Activated naive CD4-positive, alpha-beta T cell treated with anti-CD3 and anti-CD28 coated beads, Interleukin-2, amount 50 U/mL, for 24 hours (primary cell): Measurements from ENCODE around the gene LINC01488.

Experiments used
- H3K27ac Mint-ChIP-seq: one replicate; pipeline ENCODE4 v1.8.0; 2021; ENCODE audit warnings: mild to moderate bottlenecking, mixed read lengths
- H3K27me3 Mint-ChIP-seq: one replicate; pipeline ENCODE4 v1.8.0; 2021; ENCODE audit warnings: mixed read lengths
- H3K36me3 Mint-ChIP-seq: one replicate; pipeline ENCODE4 v1.8.0; 2021; ENCODE audit warnings: mixed read lengths
- H3K4me1 Mint-ChIP-seq: one replicate; pipeline ENCODE4 v1.8.0; 2021; ENCODE audit warnings: mixed read lengths
- H3K4me3 Mint-ChIP-seq: one replicate; pipeline ENCODE4 v1.8.0; 2021; ENCODE audit warnings: mild to moderate bottlenecking, mixed read lengths
- H3K9me3 Mint-ChIP-seq: one replicate; pipeline ENCODE4 v1.8.0; 2021; ENCODE audit warnings: mixed read lengths

The LINC01488 gene

DNA sequence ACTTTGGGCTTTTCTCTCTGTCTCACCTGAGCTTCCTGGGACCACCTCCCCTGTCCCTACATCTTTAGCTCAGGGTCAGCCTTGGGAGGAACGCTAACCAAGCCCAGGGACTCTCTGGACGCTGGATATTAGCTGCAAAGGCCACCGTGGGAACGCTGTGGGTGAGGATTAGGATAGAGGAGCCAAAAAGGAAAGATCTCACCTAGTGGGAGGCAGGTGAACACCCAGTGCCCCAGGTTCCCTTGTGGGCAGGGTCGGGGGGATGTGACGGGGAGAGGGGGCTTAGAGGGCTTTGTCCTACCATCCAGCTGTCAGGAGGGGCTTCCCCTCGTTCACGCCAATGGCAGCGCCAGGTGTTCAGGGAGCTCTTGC lies 50.2 kb downstream of the LINC01488 start:
- H3K9me3 Mint-ChIP-seq: no peaks in the 10 kb centered on the region
- peaks cover 4% of the 10 kb centered on the region for H3K4me1 Mint-ChIP-seq
- peaks cover 13% of the 10 kb centered on the region for H3K27me3 Mint-ChIP-seq
- no peak overlapping the region for H3K27ac Mint-ChIP-seq
- no peak overlapping the region for H3K4me3 Mint-ChIP-seq
- H3K36me3 Mint-ChIP-seq: no peaks in the 10 kb centered on the region

DNA sequence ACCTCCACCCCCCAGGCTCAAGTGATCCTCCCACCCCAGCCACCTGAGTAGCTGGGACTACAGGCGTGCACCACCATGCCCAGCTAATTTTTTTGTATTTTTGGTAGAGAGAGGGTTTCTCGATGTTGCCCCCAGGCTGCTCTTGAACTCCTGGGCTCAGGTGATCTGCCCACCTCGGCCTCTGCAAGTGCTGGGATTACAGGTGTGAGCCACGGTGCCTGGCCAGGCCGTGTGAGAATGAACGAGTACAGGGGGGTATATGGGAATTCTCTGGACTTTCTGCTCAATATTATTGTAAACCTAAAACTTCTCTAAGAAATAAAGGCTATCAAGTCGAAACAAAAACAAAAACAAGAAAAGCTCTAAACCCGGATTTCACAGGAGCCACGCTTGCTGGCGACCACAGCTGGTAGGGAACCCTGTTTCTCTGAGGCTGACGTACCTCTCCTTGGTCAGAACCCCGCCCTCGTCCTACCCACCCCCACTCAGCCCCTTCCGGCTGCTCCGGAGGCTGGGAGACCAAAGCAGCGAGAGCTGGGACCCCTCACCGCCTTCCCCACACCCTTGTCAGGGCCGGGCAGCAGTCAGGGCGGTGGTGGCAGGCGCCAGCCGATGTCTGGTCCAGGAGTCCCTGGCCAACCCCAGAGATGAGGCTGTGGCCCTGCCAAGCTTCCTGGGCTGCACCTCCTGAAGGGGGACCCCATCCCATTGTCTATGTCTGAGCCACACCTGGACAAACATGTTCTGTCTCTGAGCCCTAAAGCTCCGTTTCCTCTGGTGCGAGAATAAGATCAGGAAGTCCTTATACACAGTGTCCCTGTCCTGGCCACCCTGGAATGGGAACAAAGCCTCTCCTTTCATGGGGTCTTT lies 52.1 kb downstream of the LINC01488 start:
- peaks cover 13% of the 10 kb centered on the region for H3K27me3 Mint-ChIP-seq
- no peak overlapping the region for H3K27ac Mint-ChIP-seq
- H3K4me3 Mint-ChIP-seq: no peak overlapping the region
- H3K4me1 Mint-ChIP-seq: peaks cover 4% of the 10 kb centered on the region
- no peaks in the 10 kb centered on the region for H3K9me3 Mint-ChIP-seq
- no peaks in the 10 kb centered on the region for H3K36me3 Mint-ChIP-seq

DNA sequence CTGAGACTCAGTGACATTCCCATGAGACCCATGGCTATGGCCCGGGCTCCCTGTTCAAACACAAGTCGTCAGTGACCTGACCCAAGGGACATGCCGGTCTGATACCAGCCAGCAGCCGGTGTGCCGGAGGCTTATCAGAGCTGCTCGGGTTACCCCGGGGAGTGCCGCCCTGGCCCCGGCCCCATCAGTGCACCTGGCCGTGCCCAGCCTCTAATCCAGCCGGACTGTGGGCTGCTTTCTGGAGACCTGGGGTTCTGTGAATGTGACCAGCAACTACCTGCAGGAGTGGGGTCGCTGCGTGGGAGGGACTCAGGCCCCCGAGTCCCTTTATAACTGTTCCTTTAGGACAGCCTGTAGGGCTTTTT lies 52.7 kb downstream of the LINC01488 start:
- H3K36me3 Mint-ChIP-seq: no peaks in the 10 kb centered on the region
- no peak overlapping the region for H3K4me3 Mint-ChIP-seq
- H3K27me3 Mint-ChIP-seq: peaks cover 13% of the 10 kb centered on the region
- H3K9me3 Mint-ChIP-seq: no peaks in the 10 kb centered on the region
- H3K4me1 Mint-ChIP-seq: peaks cover 7% of the 10 kb centered on the region
- no peak overlapping the region for H3K27ac Mint-ChIP-seq

DNA sequence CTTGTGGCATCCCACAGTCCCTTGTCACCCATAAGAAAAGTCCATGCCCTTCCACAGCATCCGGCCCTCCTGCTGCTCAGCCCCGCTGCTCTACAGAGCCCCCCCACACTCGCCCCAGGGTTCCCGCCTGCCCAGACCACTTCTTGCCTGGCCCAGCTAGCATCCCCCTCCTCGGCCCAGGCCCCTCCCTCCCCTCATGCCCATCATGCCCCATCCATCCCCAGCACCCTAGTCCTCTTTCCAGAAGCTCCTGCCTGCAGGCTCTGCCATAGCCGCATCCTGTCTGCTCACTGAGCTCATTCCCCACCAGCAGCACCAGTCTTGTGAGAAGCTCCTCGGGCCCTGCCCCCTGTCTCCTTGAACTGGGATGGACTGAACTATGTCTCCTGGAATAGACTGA lies 54.4 kb downstream of the LINC01488 start:
- Mint-ChIP-seq H3K9me3 (no peaks in the 10 kb centered on the region), H3K36me3 (no peaks in the 10 kb centered on the region), H3K27ac (no peak overlapping the region), H3K27me3 (peaks cover 4% of the 10 kb centered on the region), H3K4me3 (no peak overlapping the region), H3K4me1 (peaks cover 16% of the 10 kb centered on the region)

DNA sequence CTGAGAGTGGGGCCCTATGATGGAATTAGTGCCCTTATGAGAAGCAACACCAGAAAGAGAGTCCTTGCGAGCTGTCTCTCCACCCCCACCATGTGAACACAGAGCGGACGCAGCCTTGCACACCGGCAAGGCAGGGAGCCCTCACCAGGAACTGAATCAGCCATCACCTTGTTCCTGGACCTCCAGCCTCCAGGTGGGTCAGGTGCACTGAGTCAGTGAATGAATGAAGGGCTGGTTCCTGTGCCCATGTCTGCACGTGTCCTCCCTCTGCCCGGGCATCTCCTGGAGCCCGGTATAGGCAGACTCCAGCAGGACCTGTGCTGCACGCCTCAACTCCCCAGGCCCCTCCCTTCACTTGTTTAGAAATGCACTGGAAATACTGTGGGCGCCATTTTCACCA lies 54.9 kb downstream of the LINC01488 start:
- H3K36me3 Mint-ChIP-seq: no peaks in the 10 kb centered on the region
- H3K4me1 Mint-ChIP-seq: peaks cover 12% of the 10 kb centered on the region
- H3K27me3 Mint-ChIP-seq: peaks cover 1% of the 10 kb centered on the region
- no peak overlapping the region for H3K4me3 Mint-ChIP-seq
- H3K9me3 Mint-ChIP-seq: no peaks in the 10 kb centered on the region
- no peak overlapping the region for H3K27ac Mint-ChIP-seq

DNA sequence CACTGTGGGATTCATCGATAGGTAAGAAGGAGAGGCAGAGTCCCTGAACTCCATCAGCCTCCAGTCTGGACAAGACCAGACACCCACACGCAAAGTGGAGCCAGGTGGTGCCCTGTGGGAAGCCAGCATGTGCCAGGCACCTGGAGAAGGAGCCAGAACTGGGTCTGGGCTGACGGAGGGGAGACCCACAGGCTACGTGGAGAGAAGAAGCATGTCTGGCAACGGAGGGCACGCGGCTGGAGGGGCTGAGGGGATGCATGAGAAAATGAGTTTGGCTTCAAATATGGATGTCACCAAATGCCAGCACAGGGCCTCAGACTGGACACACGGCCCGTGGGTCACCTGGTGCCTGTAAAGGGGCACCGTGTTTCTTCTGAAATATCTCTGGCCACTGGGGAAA lies 55.7 kb downstream of the LINC01488 start:
- H3K4me1 Mint-ChIP-seq: peaks cover 12% of the 10 kb centered on the region
- peaks cover 1% of the 10 kb centered on the region for H3K27me3 Mint-ChIP-seq
- no peaks in the 10 kb centered on the region for H3K9me3 Mint-ChIP-seq
- H3K4me3 Mint-ChIP-seq: no peak overlapping the region
- H3K36me3 Mint-ChIP-seq: no peaks in the 10 kb centered on the region
- H3K27ac Mint-ChIP-seq: no peak overlapping the region

DNA sequence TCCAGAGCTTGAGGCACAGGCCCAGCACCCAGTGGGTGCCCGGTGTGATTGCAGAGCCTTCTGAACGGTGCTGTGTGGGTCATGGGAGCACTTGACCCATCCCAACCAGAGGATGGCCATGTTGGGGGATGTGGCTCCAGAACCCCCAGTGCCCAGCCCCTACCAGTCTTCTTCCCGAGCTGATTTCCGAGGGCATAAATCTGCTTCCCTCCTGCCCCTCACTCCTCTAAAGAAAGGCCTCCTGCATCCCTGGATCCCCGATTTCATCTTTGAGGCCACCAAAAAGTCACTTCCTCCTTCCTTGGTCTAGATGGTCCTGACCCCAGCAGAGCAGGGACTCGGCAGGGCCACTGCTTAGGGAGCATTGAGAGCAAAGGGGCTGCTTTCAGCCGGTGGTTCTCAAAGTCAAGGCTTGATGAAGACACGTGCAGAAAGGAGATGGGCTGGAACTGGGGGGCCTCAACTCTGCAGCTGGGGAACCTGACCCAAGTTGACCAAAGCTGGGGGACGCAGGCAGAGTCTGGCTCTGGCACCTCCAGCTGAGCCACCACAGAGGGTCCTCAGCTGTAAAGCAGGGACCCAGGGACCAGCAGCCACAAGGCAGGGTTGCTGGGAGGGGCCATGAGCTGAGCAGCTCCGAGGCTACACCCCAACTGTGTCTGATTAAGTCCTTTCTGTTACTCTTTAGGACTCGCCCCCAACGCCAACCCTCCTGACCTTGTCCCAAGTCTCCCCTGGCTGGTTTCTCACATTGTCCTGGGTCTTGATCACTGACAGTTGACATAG lies 56.6 kb downstream of the LINC01488 start:
- Mint-ChIP-seq H3K4me1 (peaks cover 12% of the 10 kb centered on the region), H3K4me3 (no peak overlapping the region), H3K36me3 (no peaks in the 10 kb centered on the region), H3K27ac (peak overlapping the region; percentile 68), H3K9me3 (no peaks in the 10 kb centered on the region), H3K27me3 (peaks cover 1% of the 10 kb centered on the region)

DNA sequence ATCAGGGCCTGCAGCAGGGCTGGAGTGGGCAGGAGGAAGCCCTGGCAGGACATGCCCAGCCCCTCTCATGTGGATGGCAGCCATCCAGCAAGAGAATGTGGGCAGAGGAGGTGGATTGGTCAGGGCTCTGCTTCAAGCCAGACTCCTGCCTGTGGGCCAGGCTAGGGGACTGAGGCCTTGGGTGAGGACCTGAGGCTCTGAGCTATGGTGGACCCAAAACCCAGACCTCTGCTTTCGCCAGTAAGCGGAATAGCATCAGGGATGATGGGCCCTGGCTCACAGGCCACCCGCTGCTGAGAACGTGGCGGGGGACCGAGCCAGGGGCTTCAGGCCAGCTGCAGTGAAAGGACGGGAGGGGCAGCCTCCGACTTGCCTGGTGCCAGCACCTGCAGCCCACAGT lies 57.4 kb downstream of the LINC01488 start:
- Mint-ChIP-seq H3K27ac (no peak overlapping the region), H3K4me1 (peaks cover 12% of the 10 kb centered on the region)

DNA sequence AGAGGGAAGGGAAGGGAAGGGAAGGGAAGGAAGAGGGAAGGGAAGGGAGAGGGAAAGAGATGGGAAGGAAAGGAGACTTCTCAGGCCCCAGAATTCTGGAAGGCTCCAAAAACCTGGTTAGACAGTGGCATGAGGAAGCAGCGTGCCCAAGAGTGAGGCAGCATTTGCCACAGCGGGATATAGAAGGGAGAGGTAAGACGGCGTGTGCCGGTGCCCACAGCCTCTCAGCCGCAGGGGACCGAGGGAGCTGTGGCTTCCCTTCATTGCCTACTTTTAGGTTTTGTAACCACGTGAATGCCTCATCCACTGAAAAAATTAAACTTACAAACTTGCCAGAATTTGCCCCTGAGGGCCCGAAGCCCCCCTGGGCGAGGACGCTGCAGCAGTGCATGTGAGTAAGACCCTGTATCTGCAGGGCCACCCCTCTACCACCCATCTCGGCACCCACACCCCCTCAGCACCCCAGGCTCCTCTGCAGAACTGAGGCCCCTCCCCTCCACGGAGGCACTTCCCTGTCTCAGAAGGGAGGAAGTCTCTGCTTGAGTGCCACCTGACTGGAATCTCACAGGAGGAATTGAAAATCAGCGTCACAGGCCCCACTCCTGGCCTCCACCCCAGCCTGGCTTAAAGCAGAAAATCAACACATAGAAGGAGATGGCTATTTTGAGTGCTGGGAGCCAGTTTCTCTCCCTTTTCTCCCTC lies 58.1 kb downstream of the LINC01488 start:
- Mint-ChIP-seq H3K9me3 (no peaks in the 10 kb centered on the region), H3K27me3 (peaks cover 9% of the 10 kb centered on the region), H3K4me1 (peaks cover 12% of the 10 kb centered on the region), H3K27ac (peak overlapping the region; percentile 74), H3K4me3 (no peak overlapping the region), H3K36me3 (no peaks in the 10 kb centered on the region)

More for the DNA sequence above, 57.4 kb downstream of the LINC01488 start:
- H3K4me3 Mint-ChIP-seq: no peak overlapping the region
- H3K27me3 Mint-ChIP-seq: peaks cover 2% of the 10 kb centered on the region
- H3K9me3 Mint-ChIP-seq: no peaks in the 10 kb centered on the region
- H3K36me3 Mint-ChIP-seq: no peaks in the 10 kb centered on the region

DNA sequence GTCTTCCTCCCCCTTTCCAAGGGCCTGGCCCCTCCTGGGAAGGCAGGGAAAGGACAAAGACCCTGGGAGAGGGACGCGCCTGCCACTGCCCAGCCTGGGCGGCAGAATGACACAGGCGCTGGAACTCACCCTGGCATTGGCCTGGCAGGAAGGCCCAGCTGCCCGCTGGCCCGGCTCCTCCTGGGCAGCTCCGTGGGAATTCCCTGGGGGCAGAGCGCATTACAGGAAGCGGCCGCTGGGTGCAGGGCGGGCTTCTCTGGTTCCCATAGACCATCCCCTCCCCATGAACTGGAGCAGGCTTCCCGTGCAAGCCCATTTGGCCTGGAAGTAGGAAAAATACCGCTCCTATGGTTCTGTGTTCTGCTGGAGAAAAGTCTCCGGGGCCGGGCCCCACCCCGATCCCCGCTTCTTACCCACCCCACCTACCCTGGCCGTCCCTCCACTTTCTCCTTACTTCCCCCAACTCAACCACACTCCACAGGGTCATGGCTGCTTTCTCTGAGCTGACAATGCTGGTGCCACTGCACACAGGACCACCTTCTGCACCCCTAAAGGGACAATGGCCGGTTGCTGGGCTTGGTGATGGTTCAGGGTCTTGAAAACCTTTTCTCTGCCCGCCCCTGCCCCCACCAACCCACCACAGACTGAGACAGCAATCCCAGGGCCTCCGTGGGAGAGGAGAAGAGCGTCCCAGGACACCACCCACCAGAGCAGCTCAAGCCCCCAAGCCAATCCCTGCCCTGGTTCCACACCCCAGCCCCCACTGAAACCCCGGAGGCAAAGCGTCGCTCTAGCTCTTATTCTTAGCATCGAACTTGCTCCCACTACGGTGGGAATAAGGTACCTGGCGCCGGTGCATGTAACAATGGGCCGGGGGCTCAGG lies 58.9 kb downstream of the LINC01488 start:
- no peaks in the 10 kb centered on the region for H3K36me3 Mint-ChIP-seq
- H3K27ac Mint-ChIP-seq: no peak overlapping the region
- no peak overlapping the region for H3K4me3 Mint-ChIP-seq
- peaks cover 9% of the 10 kb centered on the region for H3K27me3 Mint-ChIP-seq
- peaks cover 12% of the 10 kb centered on the region for H3K4me1 Mint-ChIP-seq
- no peaks in the 10 kb centered on the region for H3K9me3 Mint-ChIP-seq

DNA sequence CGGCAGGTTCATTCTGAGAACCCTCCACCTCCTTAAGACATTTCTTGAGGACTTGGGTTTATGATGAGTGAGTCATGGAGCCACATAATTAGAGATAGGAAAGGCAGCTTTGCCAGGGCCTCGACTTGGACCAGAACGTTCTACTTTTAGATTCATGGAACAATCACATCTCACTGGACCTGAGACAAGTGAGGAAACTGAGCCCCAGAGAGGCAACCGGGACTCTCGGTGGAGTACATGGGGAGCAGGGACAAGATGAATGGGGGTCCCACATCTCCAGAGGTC lies 59.5 kb downstream of the LINC01488 start:
- Mint-ChIP-seq H3K4me3 (no peak overlapping the region), H3K27me3 (peaks cover 9% of the 10 kb centered on the region), H3K4me1 (peaks cover 13% of the 10 kb centered on the region), H3K9me3 (no peaks in the 10 kb centered on the region), H3K27ac (no peak overlapping the region), H3K36me3 (no peaks in the 10 kb centered on the region)

DNA sequence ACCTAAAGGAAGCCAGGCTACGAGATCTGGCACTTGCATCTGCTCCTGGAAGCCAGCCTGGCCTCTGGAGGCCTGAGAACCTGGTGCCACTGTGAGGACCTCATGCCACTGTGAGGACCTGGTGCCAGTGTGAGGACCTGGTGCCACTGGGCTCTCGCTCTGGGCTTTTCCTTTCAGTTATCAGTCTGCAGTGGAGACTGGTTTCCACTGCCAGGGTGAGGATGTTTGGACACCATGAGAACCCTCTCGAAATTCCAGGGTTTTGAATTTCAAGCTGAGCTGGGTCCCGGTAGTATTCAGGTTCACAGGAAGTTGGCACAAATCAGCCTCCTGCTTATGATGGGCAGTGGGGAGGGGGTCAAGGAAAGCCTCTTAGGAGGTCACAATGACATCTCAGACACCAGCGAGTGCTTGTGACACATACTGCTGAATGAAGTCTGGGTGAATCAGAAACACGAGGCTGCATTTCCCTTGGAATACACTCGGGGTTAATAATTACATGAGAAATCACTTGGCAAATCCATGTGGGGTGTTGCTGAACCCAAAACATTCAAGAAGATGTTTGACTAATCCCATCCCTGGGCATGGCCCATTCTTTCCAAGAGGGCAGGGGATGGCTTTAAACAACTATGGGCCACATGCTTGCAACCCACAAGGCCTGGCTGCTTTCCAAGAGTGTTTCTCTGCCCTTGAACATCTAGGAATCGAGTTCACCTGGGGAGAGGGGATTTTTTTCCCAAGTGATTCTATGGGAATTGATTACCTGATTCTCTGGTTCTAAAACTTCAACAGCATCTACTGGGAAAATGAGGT lies 60.2 kb downstream of the LINC01488 start:
- H3K4me3 Mint-ChIP-seq: no peak overlapping the region
- peaks cover 9% of the 10 kb centered on the region for H3K27me3 Mint-ChIP-seq
- peaks cover 21% of the 10 kb centered on the region for H3K4me1 Mint-ChIP-seq
- no peaks in the 10 kb centered on the region for H3K36me3 Mint-ChIP-seq
- H3K9me3 Mint-ChIP-seq: no peaks in the 10 kb centered on the region
- no peak overlapping the region for H3K27ac Mint-ChIP-seq

DNA sequence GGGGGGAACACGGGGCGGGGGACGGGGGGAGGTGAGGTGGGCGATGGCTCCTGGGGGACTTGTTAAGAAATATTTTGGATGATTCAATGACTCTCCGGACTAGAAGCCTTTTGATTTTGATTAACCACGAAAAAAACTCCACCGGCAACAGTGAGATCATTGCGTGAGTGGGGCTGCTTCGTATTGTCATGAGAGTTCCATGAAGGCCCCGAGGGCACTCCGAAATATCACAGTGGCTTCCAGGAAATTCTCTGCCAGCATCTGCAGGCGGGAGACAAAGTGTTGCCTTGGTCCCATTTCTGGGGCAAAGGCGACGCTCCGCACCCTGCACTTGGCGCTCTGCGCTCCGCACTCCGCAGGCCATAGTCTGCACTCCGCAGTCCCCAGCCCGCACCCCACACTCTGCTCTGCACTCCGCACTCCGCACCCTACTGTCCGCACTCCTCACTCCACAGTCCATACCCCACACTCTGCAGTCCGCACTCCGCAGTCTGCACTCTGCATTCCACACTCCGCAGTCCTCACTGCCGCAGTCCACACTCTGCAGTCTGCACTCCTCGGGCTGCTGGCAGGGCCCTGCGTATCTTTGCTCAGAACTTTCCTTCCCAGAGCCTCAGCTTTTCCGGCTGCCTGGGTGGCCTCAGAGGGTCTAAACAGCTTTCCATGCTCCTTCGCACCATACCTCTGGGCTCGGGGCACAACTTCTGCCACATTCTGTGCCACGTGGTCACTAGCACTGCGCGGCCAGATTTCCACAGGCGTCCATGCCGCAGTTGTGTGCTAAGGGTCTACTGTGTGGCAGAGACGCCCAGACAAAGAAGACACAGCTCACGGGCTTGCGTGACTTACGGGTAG lies 61.1 kb downstream of the LINC01488 start:
- Mint-ChIP-seq H3K36me3 (no peaks in the 10 kb centered on the region), H3K4me3 (no peak overlapping the region), H3K9me3 (no peaks in the 10 kb centered on the region), H3K4me1 (peaks cover 28% of the 10 kb centered on the region), H3K27me3 (peaks cover 9% of the 10 kb centered on the region), H3K27ac (no peak overlapping the region)
